ENCODE results near the gene YDJC.
"Not testable (repeated sequence)": the region's sequence is repeated elsewhere in the genome, so short reads cannot be mapped to it uniquely, and the experiment has no call there.

Gene YDJC

GRCh38 chr22:21628386-21629254 is 1.2 kb downstream of the YDJC start:
- no peak for FAIRE-seq

DNA sequence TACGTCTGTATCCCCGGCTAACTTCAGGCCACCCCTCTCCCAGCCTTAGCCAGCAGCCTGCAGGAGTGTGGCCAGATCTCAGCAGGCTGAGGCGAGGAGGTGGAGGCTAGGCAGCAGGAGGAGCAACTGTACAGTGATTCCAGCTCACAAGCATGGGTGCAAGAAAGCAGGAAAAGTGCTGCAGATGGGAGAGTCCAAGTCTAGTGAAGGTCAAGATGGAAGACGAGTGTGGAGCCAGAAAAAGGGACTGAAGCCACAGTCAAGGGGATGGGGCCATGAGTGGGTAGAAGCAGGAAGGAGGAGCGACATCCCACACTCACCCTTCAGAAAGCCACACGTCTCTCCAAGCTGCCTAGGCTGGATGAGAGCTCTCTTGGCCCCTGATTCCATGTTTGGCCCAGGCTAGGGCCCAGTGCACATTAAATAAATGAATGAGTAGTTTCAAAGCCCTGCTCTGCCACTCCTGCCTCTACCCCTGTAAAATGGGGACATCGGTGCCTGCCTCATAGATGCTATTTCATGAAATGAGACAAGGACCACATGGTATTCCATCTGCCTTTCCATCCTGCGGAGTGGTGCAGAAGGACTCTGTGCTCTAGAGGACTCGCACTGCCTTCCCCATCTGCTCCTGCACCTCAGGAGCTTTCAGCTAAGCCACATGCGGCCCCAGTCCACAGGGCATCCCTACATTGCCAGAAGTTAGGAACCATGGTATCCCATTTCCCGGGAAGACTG is 2.9 kb downstream of the YDJC start:
- no peak for FAIRE-seq

DNA sequence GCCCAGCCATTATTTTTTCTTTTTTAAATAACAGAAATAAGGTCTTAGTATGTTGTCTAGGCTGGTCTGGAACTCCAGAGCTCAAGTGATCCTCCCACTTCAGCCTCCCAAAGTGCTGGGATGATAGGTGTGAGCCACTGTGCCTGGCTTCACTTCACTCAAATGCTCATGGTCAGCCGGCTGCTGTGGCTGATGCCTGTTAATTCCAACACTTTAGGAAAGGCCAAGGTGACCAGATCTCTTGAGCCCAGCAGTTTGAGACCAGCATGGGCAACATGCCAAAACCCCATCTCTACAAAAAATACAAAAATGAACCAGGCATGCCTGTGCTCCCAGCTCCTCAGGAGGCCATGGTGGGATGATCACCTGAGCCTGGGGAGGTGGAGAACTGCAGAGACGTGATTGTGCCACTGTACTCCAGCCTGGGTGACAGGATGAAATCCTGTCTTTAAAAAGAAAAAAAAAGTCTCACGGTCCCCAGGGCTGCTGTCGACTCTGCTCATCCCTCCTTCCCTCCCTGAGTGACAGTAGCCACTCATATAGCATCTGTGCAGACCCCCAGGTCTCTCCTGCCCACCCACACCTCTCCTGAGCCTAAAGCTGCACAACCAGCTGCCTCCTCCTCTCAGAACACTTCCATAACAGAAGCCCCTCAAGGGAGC is 3.6 kb downstream of the YDJC start:
- FAIRE-seq = no peak

- FAIRE-seq = no peak
Observed at GRCh38 chr22:21624880-21625791, 4.7 kb downstream of the YDJC start.

- no peak for FAIRE-seq
Observed at GRCh38 chr22:21624120-21624879, 5.5 kb downstream of the YDJC start.

GRCh38 chr22:21623648-21623970 is 6.2 kb downstream of the YDJC start:
- FAIRE-seq = no peak

GRCh38 chr22:21622919-21623647 is 6.7 kb downstream of the YDJC start:
- no peak for FAIRE-seq

- no peak for FAIRE-seq
Observed at GRCh38 chr22:21622011-21622918, 7.6 kb downstream of the YDJC start.

DNA sequence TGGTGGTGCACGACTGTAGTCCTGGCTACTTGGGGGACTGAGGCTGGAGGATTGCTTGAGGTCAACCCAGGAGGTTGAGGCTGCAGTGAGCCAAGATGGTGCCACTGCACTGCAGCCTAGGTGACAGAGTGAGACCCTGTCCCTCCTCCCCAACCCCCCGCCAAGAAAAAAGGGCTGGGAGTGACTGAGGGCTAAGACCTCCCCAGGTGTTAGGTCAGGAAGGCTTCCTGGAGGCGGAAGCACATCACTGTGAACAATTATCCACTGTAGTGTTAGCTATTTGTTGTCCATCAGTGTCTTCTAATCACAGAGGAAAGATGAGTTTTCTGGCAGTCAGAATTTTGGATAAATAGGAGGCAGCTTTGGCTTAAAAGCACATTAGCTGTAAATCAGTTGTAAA is 8.8 kb downstream of the YDJC start:
- no peak for FAIRE-seq

GRCh38 chr22:21617337-21617736 is 12.5 kb downstream of the YDJC start:
- FAIRE-seq = not testable (repeated sequence)

DNA sequence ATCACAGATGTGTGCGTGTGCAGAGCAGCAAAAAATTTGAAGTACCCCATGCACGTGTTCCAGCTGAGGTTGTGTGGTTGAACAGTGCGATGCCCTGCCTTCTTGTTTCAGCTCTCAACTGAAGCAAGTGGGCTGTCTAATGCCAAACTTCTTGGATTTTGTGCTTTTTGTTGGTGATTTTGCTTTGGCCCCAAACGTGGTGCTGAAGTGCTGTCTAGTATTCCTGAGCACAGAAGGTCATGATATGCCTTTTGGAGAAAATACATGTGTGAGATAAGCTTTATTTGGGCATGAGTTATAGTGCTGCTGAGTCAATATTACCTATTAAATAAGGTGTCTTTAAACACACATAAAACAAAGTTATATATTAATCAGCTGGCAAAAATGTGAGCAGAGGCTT is 14.1 kb downstream of the YDJC start:
- no peak for FAIRE-seq

DNA sequence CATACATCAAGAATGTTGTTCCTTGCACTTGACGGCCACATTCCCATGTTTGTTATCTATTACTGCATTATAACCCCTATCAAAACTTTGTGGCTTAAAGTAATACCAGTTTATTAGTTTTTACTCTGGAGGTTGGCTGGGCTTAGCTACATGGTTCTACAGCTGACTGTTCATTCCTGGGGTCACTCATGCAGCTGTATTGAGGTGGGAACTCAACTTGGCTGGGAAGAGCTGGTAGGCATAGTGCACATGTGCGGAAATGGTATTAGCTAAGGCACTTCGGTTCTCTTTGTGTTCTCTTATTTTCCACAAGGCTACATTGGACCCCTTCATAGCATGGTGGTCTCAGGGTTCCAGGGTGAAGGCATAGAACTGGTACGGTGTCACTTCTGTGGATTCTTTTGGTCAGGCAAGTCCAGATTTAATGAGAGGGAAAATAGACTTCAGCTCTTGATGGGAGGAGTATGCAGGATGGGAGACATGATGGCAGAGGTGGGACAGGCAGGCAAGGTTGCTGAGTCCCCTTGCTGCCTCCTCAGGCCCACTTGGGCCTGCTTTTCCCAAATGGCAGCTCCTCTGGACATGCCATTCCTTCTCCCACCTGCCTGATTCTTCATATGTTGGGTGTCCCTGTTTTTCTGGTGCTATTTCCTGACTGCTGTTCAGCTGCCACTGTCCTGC is 16.1 kb downstream of the YDJC start:
- no peak for FAIRE-seq

- FAIRE-seq = no peak
Observed at GRCh38 chr22:21612858-21613257, 17.0 kb downstream of the YDJC start.

- no peak for FAIRE-seq
Observed at GRCh38 chr22:21611210-21611977, 18.4 kb downstream of the YDJC start.

DNA sequence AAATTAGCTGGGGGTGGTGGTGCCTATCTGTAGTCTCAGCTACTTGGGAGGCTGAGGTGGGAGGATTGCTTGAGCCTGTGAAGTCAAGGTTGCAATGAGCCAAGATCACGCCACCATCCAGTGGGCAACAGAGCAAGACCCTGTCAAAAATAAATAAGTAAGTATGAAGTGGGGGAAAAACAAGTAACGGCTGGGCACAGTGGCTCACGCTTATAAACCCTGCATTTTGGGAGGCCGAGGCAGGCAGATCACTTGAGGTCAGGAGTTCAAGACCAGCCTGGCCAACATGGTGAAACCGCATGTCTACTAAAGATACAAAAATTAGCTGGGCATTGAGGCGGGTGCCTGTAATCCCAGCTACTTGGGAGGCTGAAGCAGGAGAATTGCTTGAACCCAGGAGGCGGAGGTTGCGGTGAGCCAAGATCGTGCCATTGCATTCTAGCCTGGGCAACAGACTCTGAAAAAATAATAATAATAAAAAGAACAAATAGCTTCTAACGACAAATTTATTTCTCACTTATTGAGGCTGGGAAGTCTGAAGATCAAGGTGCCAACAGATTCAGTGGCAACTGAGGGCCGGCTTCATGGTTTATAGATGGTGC is 20.2 kb downstream of the YDJC start:
- not testable (repeated sequence) for FAIRE-seq

GRCh38 chr22:21606775-21607174 is 23.0 kb downstream of the YDJC start:
- no peak for FAIRE-seq

- FAIRE-seq = no peak
Observed at GRCh38 chr22:21605887-21606564, 23.8 kb downstream of the YDJC start.

GRCh38 chr22:21603973-21604372 is 25.8 kb downstream of the YDJC start:
- no peak for FAIRE-seq

Measured in islet of Langerhans (tissue), 1 donor.